Measurements from ENCODE around the gene ACTRT2.

DNA sequence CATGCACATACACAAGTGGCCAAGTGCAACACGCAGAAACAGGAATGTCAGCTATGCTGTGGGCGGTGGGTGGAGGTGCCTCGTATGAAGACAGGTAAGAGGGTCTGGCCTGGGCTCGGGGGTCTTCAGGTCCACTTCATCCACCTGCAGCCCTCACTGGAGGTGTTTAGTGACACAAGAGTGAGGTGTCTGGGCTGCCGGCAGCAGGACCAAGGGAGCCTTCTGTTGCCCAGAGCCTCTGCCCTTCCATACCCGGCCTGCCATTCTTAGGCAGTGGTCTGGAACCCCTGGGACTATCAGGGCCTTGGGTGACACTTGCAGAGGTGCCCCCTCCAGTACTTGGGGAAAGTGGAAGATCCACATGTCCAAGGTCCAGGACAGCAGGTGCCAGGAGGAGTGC, 21.7 kb upstream of the ACTRT2 start:
- TF ChIP-seq, protein P1, sequence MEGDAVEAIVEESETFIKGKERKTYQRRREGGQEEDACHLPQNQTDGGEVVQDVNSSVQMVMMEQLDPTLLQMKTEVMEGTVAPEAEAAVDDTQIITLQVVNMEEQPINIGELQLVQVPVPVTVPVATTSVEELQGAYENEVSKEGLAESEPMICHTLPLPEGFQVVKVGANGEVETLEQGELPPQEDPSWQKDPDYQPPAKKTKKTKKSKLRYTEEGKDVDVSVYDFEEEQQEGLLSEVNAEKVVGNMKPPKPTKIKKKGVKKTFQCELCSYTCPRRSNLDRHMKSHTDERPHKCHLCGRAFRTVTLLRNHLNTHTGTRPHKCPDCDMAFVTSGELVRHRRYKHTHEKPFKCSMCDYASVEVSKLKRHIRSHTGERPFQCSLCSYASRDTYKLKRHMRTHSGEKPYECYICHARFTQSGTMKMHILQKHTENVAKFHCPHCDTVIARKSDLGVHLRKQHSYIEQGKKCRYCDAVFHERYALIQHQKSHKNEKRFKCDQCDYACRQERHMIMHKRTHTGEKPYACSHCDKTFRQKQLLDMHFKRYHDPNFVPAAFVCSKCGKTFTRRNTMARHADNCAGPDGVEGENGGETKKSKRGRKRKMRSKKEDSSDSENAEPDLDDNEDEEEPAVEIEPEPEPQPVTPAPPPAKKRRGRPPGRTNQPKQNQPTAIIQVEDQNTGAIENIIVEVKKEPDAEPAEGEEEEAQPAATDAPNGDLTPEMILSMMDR (IDR thresholded peaks at IDR 0.05) = no peak
- no peak for TF ChIP-seq POLR2A (IDR thresholded peaks at IDR 0.05)

Data from adrenal gland (tissue), 5 donors.